GM12878 (cell line): ENCODE results near the gene SEC31B. TPM values are rescaled to one million over a fixed set of nuclear protein-coding genes. Genes with fewer than 3 reads are reported as not detected.

ENCODE experiments used
- ATAC-seq: fragments of 200-7000 bp; cut with Tn5 transposase; 3 replicates; pipeline ENCODE4 v1.9.1; 2020; ENCODE audit warnings: mild to moderate bottlenecking, moderate library complexity
- BruUV-seq: library from RNA; stranded (reverse); fragments of 400-500 nt; replicated peaks from 2 replicates; lab custom pipeline; 2021; lab: Mats Ljungman, UMichigan
- CTCF ChIA-PET: fragments of 300-600 bp; sonication (Branson Sonifier 250); formaldehyde crosslinking; extraction: SDS; loops from one replicate; lab custom pipeline; 2021; ENCODE audit warnings: inconsistent platforms; lab: Yijun Ruan, JAX
- POLR2A ChIA-PET: fragments of 350-600 bp; formaldehyde crosslinking; extraction: SDS; loops from one replicate; lab custom pipeline; 2021; ENCODE audit warnings: inconsistent platforms; lab: Charles Lee
- RAD21 ChIA-PET: fragments of 300-600 bp; sonication (Branson Sonifier 250); formaldehyde crosslinking; loops from one replicate; lab custom pipeline; 2023; ENCODE audit warnings: antibody characterized with exemption; ENCODE audit not compliant: unreplicated experiment; lab: Charles Lee
- SMC1A ChIA-PET: fragments of 300-600 bp; sonication (Branson Sonifier 250); formaldehyde crosslinking; loops from one replicate; lab custom pipeline; 2023; ENCODE audit not compliant: unreplicated experiment, uncharacterized antibody; lab: Charles Lee
- DNase-seq: peaks from one replicate; pipeline ENCODE4 v3.0.0-alpha.2; 2011; ENCODE audit warnings: low read depth, low spot score
- FAIRE-seq: peaks from 3 replicates; lab custom pipeline; 2011; peaks lifted over from hg19 to GRCh38; lab: Jason Lieb, UNC
- H2AFZ ChIP-seq: 2 replicates; pipeline ENCODE4 v1.6.0; 2011; ENCODE audit warnings: low read depth, low read length, control low read depth; ENCODE audit not compliant: control insufficient read depth
- H3K27ac ChIP-seq: 2 replicates; pipeline ENCODE4 v1.5.1; 2011; ENCODE audit warnings: control low read depth; ENCODE audit not compliant: control insufficient read depth, insufficient read depth
- H3K27me3 ChIP-seq, 2 experiments: replicated peaks in 1 of 2; 2 replicates each; pipeline versions ENCODE4 v1.6.0 to v1.6.1; 2011; ENCODE audit warnings: low read length in 1 of 2; ENCODE audit not compliant: control insufficient read depth in 2 of 2, insufficient read depth in 2 of 2
- H3K36me3 ChIP-seq, 2 experiments: 2 replicates each; pipeline ENCODE4 v1.5.1; 2011; ENCODE audit warnings: low read length in 1 of 2; ENCODE audit not compliant: control insufficient read depth in 2 of 2, insufficient read depth in 2 of 2
- H3K4me1 ChIP-seq: 2 replicates; pipeline ENCODE4 v1.6.1; 2011; ENCODE audit warnings: mild to moderate bottlenecking, low read length, moderate library complexity, mixed read lengths; ENCODE audit not compliant: control insufficient read depth, insufficient read depth
- H3K4me2 ChIP-seq: 2 replicates; pipeline ENCODE4 v1.6.0; 2011; ENCODE audit warnings: control low read depth; ENCODE audit not compliant: control insufficient read depth, insufficient read depth
- H3K4me3 ChIP-seq: fragments of 200-600 bp; sonication (generic); 2 replicates; pipeline ENCODE4 v1.5.1; 2016
- H3K79me2 ChIP-seq: 2 replicates; pipeline ENCODE4 v1.6.0; 2011; ENCODE audit warnings: low read length; ENCODE audit not compliant: control insufficient read depth, insufficient read depth
- H3K9ac ChIP-seq: 2 replicates; pipeline ENCODE4 v1.8.0; 2011; ENCODE audit warnings: low read length, control low read depth, mixed read lengths; ENCODE audit not compliant: control insufficient read depth, insufficient read depth
- H3K9me3 ChIP-seq: replicated peaks from 3 replicates; pipeline ENCODE4 v1.5.1; 2011; ENCODE audit warnings: mild to moderate bottlenecking, low read length; ENCODE audit not compliant: control insufficient read depth, insufficient read depth
- H4K20me1 ChIP-seq: 2 replicates; pipeline ENCODE4 v1.6.0; 2011; ENCODE audit not compliant: control insufficient read depth, insufficient read depth
- CHD1 ChIP-seq: IDR thresholded peaks from 2 replicates; pipeline ENCODE4 v1.6.1; 2012; ENCODE audit warnings: low read depth, low read length, improper control_type of control experiment
- NFYB ChIP-seq: IDR thresholded peaks from 2 replicates; pipeline ENCODE4 v1.6.1; 2011; ENCODE audit warnings: low read depth, mild to moderate bottlenecking, low read length, improper control_type of control experiment, moderate library complexity; ENCODE audit not compliant: insufficient read depth
- SPI1 ChIP-seq: IDR thresholded peaks from 2 replicates; pipeline ENCODE4 v1.6.1; 2011; ENCODE audit warnings: low read depth, mild to moderate bottlenecking, low read length, moderate library complexity, borderline replicate concordance; ENCODE audit not compliant: insufficient read depth
- WGBS: methylation state at CpG from one replicate; pipeline ENCODE4 v1.1.6; 2016; ENCODE audit warnings: low lambda C conversion rate; ENCODE audit not compliant: insufficient replicate concordance, insufficient coverage; ENCODE audit errors: missing lambda C conversion rate; 5-methylcytosine and 5-hydroxymethylcytosine counted together
- in situ Hi-C: fragments of 300-500 bp; cut with MboI; formaldehyde crosslinking; loops from 9 replicates; pipeline ENCODE4 v1.14.3; 2018; ENCODE audit warnings: mixed read lengths
- intact Hi-C: fragments of 100-400 bp; cut with micrococcal nuclease; formaldehyde crosslinking; loops from one replicate; pipeline ENCODE4 v1.14.2; 2022; ENCODE audit not compliant: unreplicated experiment
- polyA plus RNA-seq, 11 experiments: library from polyadenylated mRNA; depleted of rRNA in 4 of 11; unstranded in 6 of 11; stranded (reverse) in 5 of 11; fragments of >200 nt; fragmentation: Nextera tagmentation in 4 of 11; fragmentation: Illumina TruSeq in 1 of 11; extraction: Ambion mirVana in 4 of 11; extraction: Trizol in 1 of 11; gene quantifications; 1 replicate in 1 of 11; 2 replicates in 10 of 11; pipeline versions ENCODE4 v1.2.1 to v1.2.3, GENCODE V29; 2011 to 2016; ENCODE audit warnings: inconsistent platforms in 2 of 11, missing spikeins in 2 of 11, low read depth in 1 of 11
- total RNA-seq, 4 experiments: library from RNA; depleted of rRNA in 3 of 4; stranded (reverse); fragments of >200 nt in 3 of 4; fragmentation: Illumina TruSeq in 1 of 4; extraction: Trizol in 1 of 4; gene quantifications; 2 replicates each; pipeline versions ENCODE4 v1.2.1 to v1.2.3, GENCODE V29; 2013 to 2021

Gene SEC31B
- total and polyA plus RNA-seq, 10 of the 15 experiments (the other 5 are each of a cell fraction or from before 2014, with no cell fraction given): 3.4 to 24.3 (median 9.9) TPM

- TF ChIP-seq SPI1 (peak; percentile 20; the same call in 1 of the 2 replicates), CHD1 (no peak)
- intact Hi-C loops: no loop called here
- CTCF ChIA-PET: interaction anchor here (0.5 kb wide), 1 partner anchor 321 kb away, joined by 3 read pairs; no protein-coding TSS in a partner anchor
- RAD21 ChIA-PET: interaction anchor here (0.6 to 1.6 kb wide), 2 partner anchors 17 to 324 kb away, joined by 3 to 4 read pairs; no protein-coding TSS in a partner anchor
- Histone ChIP-seq H3K4me2 (no peak overlapping the region), H2AFZ (no peak overlapping the region), H3K4me3 (no peak overlapping the region), H4K20me1 (no peaks in the 10 kb centered on the region), H3K36me3 (peaks cover 1 to 20% of the 10 kb centered on the region in 2 experiments), H3K9ac (no peak overlapping the region), H3K9me3 (no peaks in the 10 kb centered on the region), H3K79me2 (no peaks in the 10 kb centered on the region), H3K27me3 (no peaks in the 10 kb centered on the region), H3K4me1 (no peaks in the 10 kb centered on the region), H3K27ac (no peak overlapping the region)
- BruUV-seq: no TSS peak
- ATAC-seq: 0 out of 3 replicates have a peak, but pooled peaks have one; percentile 40
- SMC1A ChIA-PET: interaction anchor here (0.7 to 2.8 kb wide), 3 partner anchors 9 to 35 kb away, joined by 3 to 9 read pairs (median 4); no protein-coding TSS in a partner anchor
- WGBS: 81% methylated on average over 3 of the region's 3 CpGs
- POLR2A ChIA-PET: no interaction called here
- peak; percentile 38 for FAIRE-seq
- in situ Hi-C loops: no loop called here
- DNase-seq: no peak
These were observed 34.3 kb upstream of the SEC31B start for GRCh38 chr10:100553929-100554328.

- POLR2A ChIA-PET: interaction anchor here (0.7 kb wide), 1 partner anchor 13 kb away, joined by 3 read pairs; no protein-coding TSS in a partner anchor
These were observed 32.1 kb upstream of the SEC31B start for GRCh38 chr10:100551738-100552137.

More at GRCh38 chr10:100551738-100552137, 32.1 kb upstream of the SEC31B start:
- H3K27me3 ChIP-seq: no peaks in the 10 kb centered on the region
- no peak for ATAC-seq
- no peak for TF ChIP-seq NFYB
- TF ChIP-seq, all 136 proteins: peak for 0
- H3K4me1 ChIP-seq: no peaks in the 10 kb centered on the region
- H3K4me2 ChIP-seq: no peak overlapping the region
- peaks cover 16 to 23% of the 10 kb centered on the region in 2 experiments for H3K36me3 ChIP-seq
- no peak overlapping the region for H3K27ac ChIP-seq
- no peak overlapping the region for H2AFZ ChIP-seq
- no peak for FAIRE-seq
- H4K20me1 ChIP-seq: no peaks in the 10 kb centered on the region
- no peak overlapping the region for H3K4me3 ChIP-seq
- CTCF ChIA-PET: interaction anchor here (1.2 to 1.8 kb wide), 2 partner anchors 10 to 34 kb away, joined by 3 to 5 read pairs; no protein-coding TSS in a partner anchor
- H3K79me2 ChIP-seq: no peaks in the 10 kb centered on the region
- BruUV-seq: no TSS peak
- SMC1A ChIA-PET: no interaction called here
- H3K9me3 ChIP-seq: no peaks in the 10 kb centered on the region
- in situ Hi-C loops (no loop called here), intact Hi-C loops (no loop called here)
- no peak overlapping the region for H3K9ac ChIP-seq
- RAD21 ChIA-PET: no interaction called here
- WGBS: 96% methylated on average over 5 of the region's 5 CpGs
- no peak for DNase-seq
